ENCODE measurements around the gene CCDC188. TPM values are rescaled to one million over a fixed set of nuclear protein-coding genes. Genes with fewer than 3 reads are reported as not detected.

The CCDC188 gene
- total and polyA plus RNA-seq, 2 of the 8 experiments (the other 6 are each of a cell fraction or from before 2014, with no cell fraction given) = not detected

- no peak overlapping the region for H3K18ac ChIP-seq (ENCODE audit: extremely low read depth, low read length)
- peaks cover 0 to 4% (median 2%) of the 10 kb centered on the region in 4 experiments; a peak in 2 of 7 replicates for H3K4me1 ChIP-seq (replicated peaks in 1 of 4; ENCODE audit: control insufficient read depth in 3 of 4, insufficient read depth in 4 of 4, low read length in 3 of 4)
- POLR2A ChIA-PET (ENCODE audit: partially characterized antibody) = interaction anchor here (1.6 kb wide), 1 partner anchor 9 kb away, joined by 5 read pairs; no protein-coding TSS in a partner anchor
- no peak overlapping the region for H3K9ac ChIP-seq (replicated peaks in 1 of 4; ENCODE audit: extremely low read depth in 1 of 4, low read depth in 3 of 4, low read length in 3 of 4)
- H4K91ac ChIP-seq (replicated peaks; ENCODE audit: insufficient read length, low read length) = no peak overlapping the region
- H4K20me1 ChIP-seq (replicated peaks in 1 of 2; ENCODE audit: control insufficient read depth in 1 of 2, insufficient read depth in 2 of 2, low read length in 2 of 2) = peaks cover 0 to 2% of the 10 kb centered on the region in 2 experiments
- H3K4me3 ChIP-seq (ENCODE audit: extremely low read depth in 1 of 4, insufficient read depth in 2 of 4, low read depth in 3 of 4, low read length in 4 of 4) = no peak overlapping the region
- FAIRE-seq = peak; percentile 63
- no peak overlapping the region for H2BK120ac ChIP-seq (replicated peaks; ENCODE audit: low read depth, low read length)
- H4K5ac ChIP-seq (ENCODE audit: insufficient read length, low read depth, low read length) = no peak overlapping the region
- peak; percentile 61 to 69 for DNase-seq (ENCODE audit: low read depth in 1 of 2, low spot score in 2 of 2)
- H2BK5ac ChIP-seq (ENCODE audit: low read depth, low read length) = no peak overlapping the region
- H4K8ac ChIP-seq (ENCODE audit: extremely low read depth, insufficient read depth, low read length) = no peak overlapping the region
- H3K14ac ChIP-seq (ENCODE audit: insufficient read length) = no peak overlapping the region
- no peaks in the 10 kb centered on the region for H3K9me3 ChIP-seq (ENCODE audit: insufficient read depth in 2 of 2, low read depth in 1 of 2, low read length in 1 of 2)
- no peaks in the 10 kb centered on the region for H3K23me2 ChIP-seq (ENCODE audit: low read depth, low read length)
- no peak overlapping the region for H2BK20ac ChIP-seq (ENCODE audit: low read length)
- no peaks in the 10 kb centered on the region for H3K36me3 ChIP-seq (ENCODE audit: control insufficient read depth in 2 of 4, insufficient read depth in 4 of 4, low read length in 3 of 4)
- no peak overlapping the region for H3K23ac ChIP-seq (ENCODE audit: insufficient read length)
- H3K4ac ChIP-seq (replicated peaks; ENCODE audit: insufficient read length, low read depth, low read length) = no peak overlapping the region
- no peaks in the 10 kb centered on the region for H3K27me3 ChIP-seq (replicated peaks in 1 of 4; ENCODE audit: control insufficient read depth in 3 of 4, extremely low read depth in 1 of 4, insufficient read depth in 3 of 4, low read length in 3 of 4)
- H2BK15ac ChIP-seq (ENCODE audit: low read length) = peak overlapping the region; percentile 72; the same call in 1 of the 2 replicates
- H3K79me2 ChIP-seq (ENCODE audit: control insufficient read depth in 1 of 2, insufficient read depth in 2 of 2, low read length in 2 of 2) = no peaks in the 10 kb centered on the region
- no peak overlapping the region for H2BK12ac ChIP-seq (ENCODE audit: low read depth, low read length)
- no peak overlapping the region for H2AFZ ChIP-seq (ENCODE audit: low read length)
- H2AK5ac ChIP-seq (ENCODE audit: low read depth, low read length) = no peak overlapping the region
- no peak overlapping the region for H3K27ac ChIP-seq (ENCODE audit: low read depth, low read length)
- no peaks in the 10 kb centered on the region for H3K79me1 ChIP-seq (ENCODE audit: low read depth, low read length)
- CTCF ChIA-PET (ENCODE audit: partially characterized antibody) = interaction anchor here (0.8 to 3.0 kb wide), 23 partner anchors 8 to 100 kb away, joined by 3 to 22 read pairs (median 4); no protein-coding TSS in a partner anchor
- H3K4me2 ChIP-seq (ENCODE audit: insufficient read depth in 1 of 2, low read depth in 2 of 2, low read length in 2 of 2) = no peak overlapping the region; a peak in 1 of 4 replicates
- WGBS, 2 experiments (ENCODE audit: extremely low coverage in 1 of 2, insufficient coverage in 1 of 2, insufficient read length in 1 of 2, insufficient replicate concordance in 2 of 2, low coverage in 1 of 2, low lambda C conversion rate in 2 of 2, missing lambda C conversion rate in 1 of 2) = 44% methylated on average over 10 of the region's 10 CpGs; no CpG with 5 or more reads in 1 of the 2 experiments
- H3K56ac ChIP-seq (replicated peaks; ENCODE audit: insufficient read length, low read depth, low read length) = no peak overlapping the region
- TF ChIP-seq HDAC6 (IDR thresholded peaks at IDR 0.05; ENCODE audit: low read depth, low read length) (no peak), BACH1 (IDR thresholded peaks at IDR 0.05; ENCODE audit: low read length) (peak; percentile 85), HDAC2 (IDR thresholded peaks at IDR 0.05; ENCODE audit: borderline replicate concordance in 1 of 2, low read depth in 2 of 2, low read length in 2 of 2) (peak; percentile 69 to 89; a peak in 2 of 4 replicates), CTBP2 (IDR thresholded peaks at IDR 0.05; ENCODE audit: borderline replicate concordance, insufficient read depth, insufficient read length, low read length) (no peak), RAD21 (IDR thresholded peaks at IDR 0.05 in 1 of 2, conservative IDR thresholded peaks at IDR 0.05 in 1 of 2; ENCODE audit: low read depth in 2 of 2, low read length in 2 of 2) (peak; percentile 20 to 53), GABPA (IDR thresholded peaks at IDR 0.05; ENCODE audit: borderline replicate concordance, insufficient read depth, low read length) (peak; percentile 64; the same call in 1 of the 2 replicates), YY1 (IDR thresholded peaks at IDR 0.05; ENCODE audit: low read depth, low read length) (no peak), KDM4A (IDR thresholded peaks at IDR 0.05; ENCODE audit: low read depth, low read length, severe bottlenecking) (no peak), SRF (IDR thresholded peaks at IDR 0.05; ENCODE audit: low read depth, low read length) (no peak), SIN3A (conservative IDR thresholded peaks at IDR 0.05 in 1 of 2, IDR thresholded peaks at IDR 0.05 in 1 of 2; ENCODE audit: low read depth in 1 of 2, low read length in 2 of 2) (no peak), SIX5 (IDR thresholded peaks at IDR 0.05; ENCODE audit: low read depth, low read length) (no peak)
These were observed 35.5 kb upstream of the CCDC188 start for GRCh38 chr22:20186183-20186870.
